Measurements from ENCODE around the gene ADORA2B.

ADORA2B gene

DNA sequence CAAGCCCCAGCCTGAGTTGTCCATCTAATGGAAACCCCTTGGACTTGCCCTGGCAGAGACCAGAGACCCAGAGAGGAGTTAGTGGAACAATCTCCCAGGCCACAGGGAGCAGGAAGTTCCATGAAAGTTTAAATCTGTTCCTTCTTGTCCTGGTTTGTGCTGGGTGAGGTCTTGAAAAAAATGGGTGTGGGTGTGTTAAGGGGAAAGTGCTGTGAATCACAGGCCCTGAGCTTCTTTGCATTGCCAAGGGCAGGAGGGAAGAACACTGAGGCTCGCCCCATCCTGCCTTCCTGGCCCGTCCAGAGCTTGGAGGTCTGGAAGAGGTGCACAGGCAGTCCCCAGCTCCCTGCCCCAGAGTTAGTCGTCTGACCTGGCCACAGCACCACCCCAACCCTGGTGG, 2.3 kb downstream of the ADORA2B start:
- TF ChIP-seq ARNTL (CRISPR knock-in tag; IDR thresholded peaks at IDR 0.05; ENCODE audit: borderline replicate concordance, low read depth) (no peak), ZFP30 (CRISPR knock-in tag; IDR thresholded peaks at IDR 0.05) (no peak), ZNF70 (CRISPR knock-in tag; IDR thresholded peaks at IDR 0.05) (no peak), SNAI2 (CRISPR knock-in tag; IDR thresholded peaks at IDR 0.05) (no peak)
- ATAC-seq: no peak

DNA sequence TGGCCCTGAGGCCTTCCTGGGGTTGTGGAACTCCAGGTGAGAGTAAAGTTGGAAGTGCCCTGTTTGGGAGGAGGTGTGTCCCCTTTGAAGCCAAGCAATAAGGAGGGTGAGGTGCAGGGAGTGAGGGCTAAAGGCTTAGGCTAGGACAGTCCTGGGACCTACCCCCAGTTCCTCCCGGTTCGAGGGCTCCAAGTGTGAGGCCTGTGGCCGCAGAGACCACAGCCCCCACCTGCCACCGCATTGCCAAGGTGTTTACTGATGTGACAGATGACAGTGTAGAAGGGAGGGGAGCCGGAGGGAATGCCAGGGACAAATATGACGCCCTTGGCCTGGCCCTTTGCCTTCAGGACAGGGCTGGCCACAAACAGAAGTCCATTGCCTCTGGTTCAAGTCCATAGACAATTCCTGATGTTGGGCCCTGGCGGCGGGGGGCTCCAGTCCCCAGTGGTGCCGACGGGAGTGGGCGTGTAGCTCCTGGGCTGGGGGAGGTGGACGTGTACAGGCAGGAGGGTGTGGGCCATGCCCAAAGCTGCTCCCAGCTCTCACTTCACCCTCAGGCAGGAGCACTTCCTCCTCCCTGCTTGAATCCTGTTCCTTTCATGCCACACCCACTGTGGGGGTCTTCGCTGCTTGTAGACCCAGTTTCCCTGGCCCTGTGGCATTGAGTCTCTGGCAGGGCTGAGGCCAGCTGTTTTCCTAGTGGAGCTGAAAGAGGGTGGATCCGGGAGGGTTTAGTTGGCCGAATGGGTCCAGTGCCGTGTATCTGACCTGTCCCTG, 3.2 kb downstream of the ADORA2B start:
- TF ChIP-seq, protein P1, sequence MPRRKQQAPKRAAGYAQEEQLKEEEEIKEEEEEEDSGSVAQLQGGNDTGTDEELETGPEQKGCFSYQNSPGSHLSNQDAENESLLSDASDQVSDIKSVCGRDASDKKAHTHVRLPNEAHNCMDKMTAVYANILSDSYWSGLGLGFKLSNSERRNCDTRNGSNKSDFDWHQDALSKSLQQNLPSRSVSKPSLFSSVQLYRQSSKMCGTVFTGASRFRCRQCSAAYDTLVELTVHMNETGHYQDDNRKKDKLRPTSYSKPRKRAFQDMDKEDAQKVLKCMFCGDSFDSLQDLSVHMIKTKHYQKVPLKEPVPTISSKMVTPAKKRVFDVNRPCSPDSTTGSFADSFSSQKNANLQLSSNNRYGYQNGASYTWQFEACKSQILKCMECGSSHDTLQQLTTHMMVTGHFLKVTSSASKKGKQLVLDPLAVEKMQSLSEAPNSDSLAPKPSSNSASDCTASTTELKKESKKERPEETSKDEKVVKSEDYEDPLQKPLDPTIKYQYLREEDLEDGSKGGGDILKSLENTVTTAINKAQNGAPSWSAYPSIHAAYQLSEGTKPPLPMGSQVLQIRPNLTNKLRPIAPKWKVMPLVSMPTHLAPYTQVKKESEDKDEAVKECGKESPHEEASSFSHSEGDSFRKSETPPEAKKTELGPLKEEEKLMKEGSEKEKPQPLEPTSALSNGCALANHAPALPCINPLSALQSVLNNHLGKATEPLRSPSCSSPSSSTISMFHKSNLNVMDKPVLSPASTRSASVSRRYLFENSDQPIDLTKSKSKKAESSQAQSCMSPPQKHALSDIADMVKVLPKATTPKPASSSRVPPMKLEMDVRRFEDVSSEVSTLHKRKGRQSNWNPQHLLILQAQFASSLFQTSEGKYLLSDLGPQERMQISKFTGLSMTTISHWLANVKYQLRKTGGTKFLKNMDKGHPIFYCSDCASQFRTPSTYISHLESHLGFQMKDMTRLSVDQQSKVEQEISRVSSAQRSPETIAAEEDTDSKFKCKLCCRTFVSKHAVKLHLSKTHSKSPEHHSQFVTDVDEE (CRISPR knock-in tag; IDR thresholded peaks at IDR 0.05): no peak
- TF ChIP-seq ZFP3 (CRISPR knock-in tag; IDR thresholded peaks at IDR 0.05) (no peak), PPARA (CRISPR knock-in tag; IDR thresholded peaks at IDR 0.05; ENCODE audit: borderline replicate concordance) (no peak), SNAI2 (CRISPR knock-in tag; IDR thresholded peaks at IDR 0.05) (no peak), CSDC2 (CRISPR knock-in tag; IDR thresholded peaks at IDR 0.05) (no peak), RARB (CRISPR knock-in tag; IDR thresholded peaks at IDR 0.05) (no peak), ZC3H10 (CRISPR knock-in tag; IDR thresholded peaks at IDR 0.05) (no peak), ESRRG (CRISPR knock-in tag; IDR thresholded peaks at IDR 0.05) (no peak), BACH2 (CRISPR knock-in tag; IDR thresholded peaks at IDR 0.05; ENCODE audit: borderline replicate concordance) (no peak), ZNF8 (CRISPR knock-in tag; IDR thresholded peaks at IDR 0.05) (no peak), ARNTL (CRISPR knock-in tag; IDR thresholded peaks at IDR 0.05; ENCODE audit: borderline replicate concordance, low read depth) (no peak), GLIS3 (CRISPR knock-in tag; IDR thresholded peaks at IDR 0.05) (no peak), TCF4 (CRISPR knock-in tag; IDR thresholded peaks at IDR 0.05; ENCODE audit: borderline replicate concordance) (no peak), TOX (CRISPR knock-in tag; IDR thresholded peaks at IDR 0.05; ENCODE audit: borderline replicate concordance) (no peak), OSR1 (CRISPR knock-in tag; IDR thresholded peaks at IDR 0.05) (no peak), ZNF565 (CRISPR knock-in tag; conservative IDR thresholded peaks at IDR 0.05; ENCODE audit: low read depth) (no peak), ZNF70 (CRISPR knock-in tag; IDR thresholded peaks at IDR 0.05) (no peak)
- TF ChIP-seq, protein P2, sequence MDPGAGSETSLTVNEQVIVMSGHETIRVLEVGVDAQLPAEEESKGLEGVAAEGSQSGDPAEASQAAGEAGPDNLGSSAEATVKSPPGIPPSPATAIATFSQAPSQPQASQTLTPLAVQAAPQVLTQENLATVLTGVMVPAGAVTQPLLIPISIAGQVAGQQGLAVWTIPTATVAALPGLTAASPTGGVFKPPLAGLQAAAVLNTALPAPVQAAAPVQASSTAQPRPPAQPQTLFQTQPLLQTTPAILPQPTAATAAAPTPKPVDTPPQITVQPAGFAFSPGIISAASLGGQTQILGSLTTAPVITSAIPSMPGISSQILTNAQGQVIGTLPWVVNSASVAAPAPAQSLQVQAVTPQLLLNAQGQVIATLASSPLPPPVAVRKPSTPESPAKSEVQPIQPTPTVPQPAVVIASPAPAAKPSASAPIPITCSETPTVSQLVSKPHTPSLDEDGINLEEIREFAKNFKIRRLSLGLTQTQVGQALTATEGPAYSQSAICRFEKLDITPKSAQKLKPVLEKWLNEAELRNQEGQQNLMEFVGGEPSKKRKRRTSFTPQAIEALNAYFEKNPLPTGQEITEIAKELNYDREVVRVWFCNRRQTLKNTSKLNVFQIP (CRISPR knock-in tag; IDR thresholded peaks at IDR 0.05; ENCODE audit: borderline replicate concordance, low read depth): no peak
- TF ChIP-seq, protein P3, sequence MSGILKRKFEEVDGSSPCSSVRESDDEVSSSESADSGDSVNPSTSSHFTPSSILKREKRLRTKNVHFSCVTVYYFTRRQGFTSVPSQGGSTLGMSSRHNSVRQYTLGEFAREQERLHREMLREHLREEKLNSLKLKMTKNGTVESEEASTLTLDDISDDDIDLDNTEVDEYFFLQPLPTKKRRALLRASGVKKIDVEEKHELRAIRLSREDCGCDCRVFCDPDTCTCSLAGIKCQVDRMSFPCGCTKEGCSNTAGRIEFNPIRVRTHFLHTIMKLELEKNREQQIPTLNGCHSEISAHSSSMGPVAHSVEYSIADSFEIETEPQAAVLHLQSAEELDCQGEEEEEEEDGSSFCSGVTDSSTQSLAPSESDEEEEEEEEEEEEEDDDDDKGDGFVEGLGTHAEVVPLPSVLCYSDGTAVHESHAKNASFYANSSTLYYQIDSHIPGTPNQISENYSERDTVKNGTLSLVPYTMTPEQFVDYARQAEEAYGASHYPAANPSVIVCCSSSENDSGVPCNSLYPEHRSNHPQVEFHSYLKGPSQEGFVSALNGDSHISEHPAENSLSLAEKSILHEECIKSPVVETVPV (CRISPR knock-in tag; IDR thresholded peaks at IDR 0.05): no peak
- ATAC-seq: no peak

DNA sequence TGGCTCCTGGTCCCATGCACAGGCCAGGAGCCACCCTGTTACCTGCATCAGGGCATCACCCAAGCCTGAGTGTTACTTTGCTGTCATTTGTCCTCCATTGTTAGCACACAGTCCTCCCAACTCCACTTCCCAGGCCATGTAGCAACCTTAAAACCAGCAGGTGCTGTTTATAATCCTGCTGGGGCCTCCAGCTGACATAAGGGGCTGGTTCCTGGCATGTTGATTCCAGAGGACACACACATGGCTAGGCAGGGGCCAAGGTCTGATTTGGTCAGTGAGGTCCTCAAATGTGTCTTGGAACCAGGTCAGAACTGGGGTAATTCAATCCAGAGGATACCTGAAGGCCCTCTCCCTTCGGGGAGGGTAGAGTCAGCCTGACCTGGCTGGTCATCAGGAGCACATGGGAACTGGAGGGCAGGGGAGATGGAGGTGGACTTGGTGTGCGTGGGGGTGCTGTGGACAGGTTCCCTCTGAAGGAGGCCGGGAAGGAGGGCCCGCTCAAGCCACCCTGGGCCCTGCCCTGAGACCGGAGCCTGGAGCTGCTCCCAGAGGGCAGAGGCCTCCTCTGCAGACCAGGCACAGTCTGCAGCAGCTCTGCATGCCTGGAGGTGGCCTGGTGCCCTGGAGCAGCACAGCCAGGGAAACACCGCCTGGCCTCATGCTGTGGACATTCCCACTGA, 6.6 kb downstream of the ADORA2B start:
- TF ChIP-seq ZFP3 (CRISPR knock-in tag; IDR thresholded peaks at IDR 0.05): no peak
- TF ChIP-seq SNAI2 (CRISPR knock-in tag; IDR thresholded peaks at IDR 0.05): no peak
- ATAC-seq: no peak

DNA sequence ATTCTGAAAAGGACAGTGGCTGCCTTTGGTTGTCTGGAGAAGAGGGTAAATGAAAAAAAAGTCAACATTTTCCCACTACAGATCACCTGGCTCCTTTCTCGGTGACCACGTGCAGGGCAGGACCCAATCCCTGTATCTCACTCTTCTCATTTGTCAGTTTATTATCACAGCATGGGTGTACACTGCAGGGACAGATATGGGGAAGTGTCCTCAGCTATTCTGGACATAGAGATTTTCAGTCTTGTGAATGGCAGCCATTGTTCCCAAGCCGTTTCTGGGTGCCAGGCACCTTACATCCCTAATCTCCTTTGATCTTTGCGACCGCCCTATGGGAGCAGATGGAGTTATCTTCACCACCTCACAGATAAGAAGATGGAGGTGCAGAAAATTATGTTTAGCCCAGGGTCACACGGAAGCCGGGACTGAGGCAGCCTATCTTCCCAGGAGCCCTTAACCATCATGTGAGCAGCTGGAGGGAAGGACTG, 7.2 kb downstream of the ADORA2B start:
- TF ChIP-seq OSR1 (CRISPR knock-in tag; IDR thresholded peaks at IDR 0.05) (no peak), ZNF70 (CRISPR knock-in tag; IDR thresholded peaks at IDR 0.05) (no peak), BACH2 (CRISPR knock-in tag; IDR thresholded peaks at IDR 0.05; ENCODE audit: borderline replicate concordance) (no peak), ZC3H10 (CRISPR knock-in tag; IDR thresholded peaks at IDR 0.05) (no peak), ZNF565 (CRISPR knock-in tag; conservative IDR thresholded peaks at IDR 0.05; ENCODE audit: low read depth) (no peak), TOX (CRISPR knock-in tag; IDR thresholded peaks at IDR 0.05; ENCODE audit: borderline replicate concordance) (no peak), ZFP3 (CRISPR knock-in tag; IDR thresholded peaks at IDR 0.05) (no peak), RARB (CRISPR knock-in tag; IDR thresholded peaks at IDR 0.05) (no peak)
- TF ChIP-seq, protein P1 (CRISPR knock-in tag; IDR thresholded peaks at IDR 0.05): no peak
- TF ChIP-seq, protein P4, sequence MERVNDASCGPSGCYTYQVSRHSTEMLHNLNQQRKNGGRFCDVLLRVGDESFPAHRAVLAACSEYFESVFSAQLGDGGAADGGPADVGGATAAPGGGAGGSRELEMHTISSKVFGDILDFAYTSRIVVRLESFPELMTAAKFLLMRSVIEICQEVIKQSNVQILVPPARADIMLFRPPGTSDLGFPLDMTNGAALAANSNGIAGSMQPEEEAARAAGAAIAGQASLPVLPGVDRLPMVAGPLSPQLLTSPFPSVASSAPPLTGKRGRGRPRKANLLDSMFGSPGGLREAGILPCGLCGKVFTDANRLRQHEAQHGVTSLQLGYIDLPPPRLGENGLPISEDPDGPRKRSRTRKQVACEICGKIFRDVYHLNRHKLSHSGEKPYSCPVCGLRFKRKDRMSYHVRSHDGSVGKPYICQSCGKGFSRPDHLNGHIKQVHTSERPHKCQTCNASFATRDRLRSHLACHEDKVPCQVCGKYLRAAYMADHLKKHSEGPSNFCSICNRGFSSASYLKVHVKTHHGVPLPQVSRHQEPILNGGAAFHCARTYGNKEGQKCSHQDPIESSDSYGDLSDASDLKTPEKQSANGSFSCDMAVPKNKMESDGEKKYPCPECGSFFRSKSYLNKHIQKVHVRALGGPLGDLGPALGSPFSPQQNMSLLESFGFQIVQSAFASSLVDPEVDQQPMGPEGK (CRISPR knock-in tag; IDR thresholded peaks at IDR 0.05; ENCODE audit: borderline replicate concordance): no peak
- TF ChIP-seq, protein P3 (CRISPR knock-in tag; IDR thresholded peaks at IDR 0.05): no peak

More for the DNA sequence above, 7.2 kb downstream of the ADORA2B start:
- ATAC-seq: no peak
